KG1 (cell line): ENCODE results near the gene CNTNAP5.

Source experiments
- DNase-seq: peaks from one replicate; lab custom pipeline; 2025; lab: John Stamatoyannopoulos, UW

The CNTNAP5 gene

GRCh38 chr2:124159166-124159565 lies 134.1 kb downstream of the CNTNAP5 start:
- DNase-seq: no peak

GRCh38 chr2:124161542-124161941 lies 136.5 kb downstream of the CNTNAP5 start:
- no peak for DNase-seq

GRCh38 chr2:124162256-124162655 lies 137.2 kb downstream of the CNTNAP5 start:
- no peak for DNase-seq

GRCh38 chr2:124163840-124164239 lies 138.8 kb downstream of the CNTNAP5 start:
- no peak for DNase-seq

- no peak for DNase-seq
These were observed 140.6 kb downstream of the CNTNAP5 start for GRCh38 chr2:124165698-124166097.

GRCh38 chr2:124171472-124172063 lies 146.5 kb downstream of the CNTNAP5 start:
- no peak for DNase-seq

- no peak for DNase-seq
These were observed 153.6 kb downstream of the CNTNAP5 start for GRCh38 chr2:124178719-124179118.

- no peak for DNase-seq
These were observed 155.5 kb downstream of the CNTNAP5 start for GRCh38 chr2:124180635-124181034.

- no peak for DNase-seq
These were observed 161.7 kb downstream of the CNTNAP5 start for GRCh38 chr2:124186801-124187200.

GRCh38 chr2:124187948-124188347 lies 162.9 kb downstream of the CNTNAP5 start:
- no peak for DNase-seq

- no peak for DNase-seq
These were observed 168.6 kb downstream of the CNTNAP5 start for GRCh38 chr2:124193706-124194105.

- DNase-seq: no peak
These were observed 176.6 kb downstream of the CNTNAP5 start for GRCh38 chr2:124201713-124202112.

GRCh38 chr2:124209441-124209840 lies 184.4 kb downstream of the CNTNAP5 start:
- DNase-seq: no peak

GRCh38 chr2:124211461-124211860 lies 186.4 kb downstream of the CNTNAP5 start:
- DNase-seq: no peak

GRCh38 chr2:124213977-124214587 lies 189.0 kb downstream of the CNTNAP5 start:
- no peak for DNase-seq

GRCh38 chr2:124246170-124246569 lies 221.1 kb downstream of the CNTNAP5 start:
- DNase-seq: no peak

GRCh38 chr2:124248386-124248785 lies 223.3 kb downstream of the CNTNAP5 start:
- DNase-seq: no peak

- no peak for DNase-seq
These were observed 225.3 kb downstream of the CNTNAP5 start for GRCh38 chr2:124250433-124250832.

GRCh38 chr2:124254621-124255020 lies 229.5 kb downstream of the CNTNAP5 start:
- DNase-seq: no peak

- no peak for DNase-seq
These were observed 232.0 kb downstream of the CNTNAP5 start for GRCh38 chr2:124257120-124257519.

- DNase-seq: no peak
These were observed 233.2 kb downstream of the CNTNAP5 start for GRCh38 chr2:124258140-124258880.

GRCh38 chr2:124261456-124261855 lies 236.4 kb downstream of the CNTNAP5 start:
- no peak for DNase-seq

GRCh38 chr2:124264551-124265091 lies 239.5 kb downstream of the CNTNAP5 start:
- no peak for DNase-seq
